ENCODE data around the gene ADAM12. TPM values are rescaled to one million over a fixed set of nuclear protein-coding genes. Genes with fewer than 3 reads are reported as not detected.

ADAM12 gene
- total and polyA plus RNA-seq, 2 of the 13 experiments (the other 11 are each of a cell fraction or from before 2014, with no cell fraction given), result not detected

GRCh38 chr10:126397640-126398382 is 9.5 kb upstream of the ADAM12 start:
- 5% methylated on average over 4 of the region's 4 CpGs for WGBS (ENCODE audit: low lambda C conversion rate)
- ChIA-PET CTCF (ENCODE audit: low intra/inter-chr PET ratio, low total read pairs) (no interaction called here), POLR2A (no interaction called here)
- Histone ChIP-seq H3K4me3 (replicated peaks in 1 of 3; ENCODE audit: insufficient read depth in 1 of 3, low read depth in 2 of 3, low read length in 3 of 3) (no peak overlapping the region), H3K4me2 (ENCODE audit: low read depth, low read length) (no peak overlapping the region), H3K79me2 (ENCODE audit: insufficient read depth, low read length) (no peaks in the 10 kb centered on the region), H4K20me1 (ENCODE audit: insufficient read depth, low read length) (no peaks in the 10 kb centered on the region), H3K36me3 (replicated peaks in 1 of 2; ENCODE audit: control insufficient read depth in 1 of 2, insufficient read depth in 2 of 2, low read length in 2 of 2) (no peaks in the 10 kb centered on the region), H2AFZ (ENCODE audit: low read length) (no peak overlapping the region), H3K27ac (ENCODE audit: extremely low read length, insufficient read depth, low read length) (no peak overlapping the region), H3K27me3 (ENCODE audit: control insufficient read depth in 1 of 2, insufficient read depth in 2 of 2, low read length in 2 of 2) (peaks cover 0 to 5% of the 10 kb centered on the region in 2 experiments; a peak in 1 of 5 replicates), H3K9me3 (ENCODE audit: low read length) (no peaks in the 10 kb centered on the region), H3K4me1 (ENCODE audit: insufficient read depth, low read length) (no peaks in the 10 kb centered on the region), H3K9ac (ENCODE audit: insufficient read depth, low read depth, low read length) (no peak overlapping the region)
- DNase-seq (ENCODE audit: low spot score), result no peak
- in situ Hi-C loops (cut with HindIII; ENCODE audit: extremely low pct_ligation_motif_present, low pct_unique_long_range_greater_than_20kb) (loop anchor here (25.0 kb wide), 1 partner anchor 411 kb away; no protein-coding TSS in a partner anchor), intact Hi-C loops (cut with micrococcal nuclease; ENCODE audit: unreplicated experiment) (no loop called here)
- no peak for TF ChIP-seq NFE2L1 (CRISPR knock-in tag; IDR thresholded peaks at IDR 0.05; ENCODE audit: borderline replicate concordance)
- no peak for TF ChIP-seq HOXA9 (CRISPR knock-in tag; IDR thresholded peaks at IDR 0.05; ENCODE audit: borderline replicate concordance)
- no peak for TF ChIP-seq SSRP1 (CRISPR knock-in tag; IDR thresholded peaks at IDR 0.05)
- TF ChIP-seq KDM3A (CRISPR knock-in tag; IDR thresholded peaks at IDR 0.05; ENCODE audit: low read depth), result no peak
- no peak for TF ChIP-seq ZNF816 (CRISPR knock-in tag; IDR thresholded peaks at IDR 0.05; ENCODE audit: borderline replicate concordance)
- TF ChIP-seq ZFP90 (CRISPR knock-in tag; IDR thresholded peaks at IDR 0.05; ENCODE audit: borderline replicate concordance), result no peak
- TF ChIP-seq ZNF180 (CRISPR knock-in tag; IDR thresholded peaks at IDR 0.05; ENCODE audit: borderline replicate concordance, low read depth), result no peak
- no peak for TF ChIP-seq HOXA7 (CRISPR knock-in tag; IDR thresholded peaks at IDR 0.05)
- no peak for ATAC-seq
- no TSS peak for BruUV-seq (replicated peaks)
- no peak for FAIRE-seq

GRCh38 chr10:126397156-126397555 is 8.9 kb upstream of the ADAM12 start:
- ChIA-PET POLR2A (no interaction called here), CTCF (ENCODE audit: low intra/inter-chr PET ratio, low total read pairs) (no interaction called here)
- no peaks in the 10 kb centered on the region for H3K36me3 ChIP-seq (replicated peaks in 1 of 2; ENCODE audit: control insufficient read depth in 1 of 2, insufficient read depth in 2 of 2, low read length in 2 of 2)
- H3K9ac ChIP-seq (ENCODE audit: insufficient read depth, low read depth, low read length), result no peak overlapping the region
- peaks cover 0 to 5% of the 10 kb centered on the region in 2 experiments; a peak in 1 of 5 replicates for H3K27me3 ChIP-seq (ENCODE audit: control insufficient read depth in 1 of 2, insufficient read depth in 2 of 2, low read length in 2 of 2)
- BruUV-seq (replicated peaks), result no TSS peak
- FAIRE-seq (no peak), ATAC-seq (no peak), DNase-seq (ENCODE audit: low spot score) (no peak)
- H3K4me3 ChIP-seq (replicated peaks in 1 of 3; ENCODE audit: insufficient read depth in 1 of 3, low read depth in 2 of 3, low read length in 3 of 3), result no peak overlapping the region
- intact Hi-C loops (cut with micrococcal nuclease; ENCODE audit: unreplicated experiment), result no loop called here
- H3K4me2 ChIP-seq (ENCODE audit: low read depth, low read length), result no peak overlapping the region
- H3K9me3 ChIP-seq (ENCODE audit: low read length), result no peaks in the 10 kb centered on the region
- in situ Hi-C loops (cut with HindIII; ENCODE audit: extremely low pct_ligation_motif_present, low pct_unique_long_range_greater_than_20kb), result loop anchor here (25.0 kb wide), 1 partner anchor 410 kb away; no protein-coding TSS in a partner anchor
- no peak overlapping the region for H2AFZ ChIP-seq (ENCODE audit: low read length)
- 0% methylated on average over 3 of the region's 3 CpGs for WGBS (ENCODE audit: low lambda C conversion rate)
- H3K4me1 ChIP-seq (ENCODE audit: insufficient read depth, low read length), result no peaks in the 10 kb centered on the region
- no peaks in the 10 kb centered on the region for H4K20me1 ChIP-seq (ENCODE audit: insufficient read depth, low read length)
- H3K79me2 ChIP-seq (ENCODE audit: insufficient read depth, low read length), result no peaks in the 10 kb centered on the region
- no peak overlapping the region for H3K27ac ChIP-seq (ENCODE audit: extremely low read length, insufficient read depth, low read length)
- TF ChIP-seq ZNF280B (CRISPR knock-in tag; IDR thresholded peaks at IDR 0.05; ENCODE audit: borderline replicate concordance) (no peak), FOXJ3 (CRISPR knock-in tag; IDR thresholded peaks at IDR 0.05; ENCODE audit: borderline replicate concordance) (no peak), ZSCAN5A (CRISPR knock-in tag; IDR thresholded peaks at IDR 0.05; ENCODE audit: borderline replicate concordance) (no peak), ZNF468 (CRISPR knock-in tag; IDR thresholded peaks at IDR 0.05) (no peak), ARNT (IDR thresholded peaks at IDR 0.05) (no peak), ZNF33A (CRISPR knock-in tag; IDR thresholded peaks at IDR 0.05; ENCODE audit: borderline replicate concordance) (no peak), ZBTB25 (CRISPR knock-in tag; IDR thresholded peaks at IDR 0.05) (no peak)
